Fibroblast of lung (primary cell): ENCODE results near the gene SH3PXD2A. TPM values are rescaled to one million over a fixed set of nuclear protein-coding genes. Genes with fewer than 3 reads are reported as not detected.

ENCODE experiments used
- DNase-seq, 2 donors: peaks; one replicate each; pipeline versions ENCODE4 v3.0.0 to v3.0.0-alpha.2; 2010; ENCODE audit warnings: low read depth in 2 of 2
- H2AFZ ChIP-seq: 2 replicates; pipeline ENCODE4 v1.5.1; 2012; ENCODE audit warnings: low read length, control low read depth, inconsistent platforms
- H3K27ac ChIP-seq: 2 replicates; pipeline ENCODE4 v1.5.1; 2011; ENCODE audit warnings: low read length, control low read depth; ENCODE audit not compliant: insufficient read depth
- H3K27me3 ChIP-seq: 2 replicates; pipeline ENCODE4 v1.5.1; 2011; ENCODE audit warnings: mild to moderate bottlenecking, low read length; ENCODE audit not compliant: control insufficient read depth, insufficient read depth
- H3K36me3 ChIP-seq: 2 replicates; pipeline ENCODE4 v1.5.1; 2011; ENCODE audit warnings: low read length; ENCODE audit not compliant: control insufficient read depth, insufficient read depth
- H3K4me1 ChIP-seq: 2 replicates; pipeline ENCODE4 v1.5.1; 2011; ENCODE audit warnings: low read length; ENCODE audit not compliant: control insufficient read depth, insufficient read depth; ENCODE audit errors: extremely low read depth
- H3K4me2 ChIP-seq: 2 replicates; pipeline ENCODE4 v1.5.1; 2011; ENCODE audit warnings: low read length, control low read depth; ENCODE audit not compliant: insufficient read depth; ENCODE audit errors: extremely low read depth
- H3K4me3 ChIP-seq, 4 experiments: fragments of 200-600 bp in 1 of 4; sonication (generic) in 1 of 4; replicated peaks in 1 of 4; 2 replicates each; pipeline ENCODE4 v1.5.1; 2011 to 2016; ENCODE audit warnings: low read length in 4 of 4, low read depth in 3 of 4, mild to moderate bottlenecking in 3 of 4, control low read depth in 2 of 4, inconsistent platforms in 1 of 4, mixed read lengths in 1 of 4; ENCODE audit not compliant: insufficient read depth in 1 of 4; ENCODE audit errors: control extremely low read depth in 1 of 4
- H3K79me2 ChIP-seq: 2 replicates; pipeline ENCODE4 v1.5.1; 2012; ENCODE audit warnings: mild to moderate bottlenecking, low read length, inconsistent platforms; ENCODE audit not compliant: control insufficient read depth, insufficient read depth
- H3K9ac ChIP-seq: 2 replicates; pipeline ENCODE4 v1.5.1; 2011; ENCODE audit warnings: mild to moderate bottlenecking, low read length, control low read depth; ENCODE audit not compliant: insufficient read depth
- H3K9me3 ChIP-seq: 2 replicates; pipeline ENCODE4 v1.5.1; 2012; ENCODE audit warnings: low read depth, low read length; ENCODE audit not compliant: control insufficient read depth, insufficient read depth
- H4K20me1 ChIP-seq: 2 replicates; pipeline ENCODE4 v1.5.1; 2011; ENCODE audit warnings: low read length; ENCODE audit not compliant: control insufficient read depth, insufficient read depth; ENCODE audit errors: extremely low read depth
- CTCF ChIP-seq, 2 donors: IDR thresholded peaks in 1 of 2; conservative IDR thresholded peaks in 1 of 2; 1 replicate in 1 of 2; 2 replicates in 1 of 2; pipeline ENCODE4 v1.5.1; 2011 to 2012; ENCODE audit warnings: low read length in 2 of 2, control low read depth in 1 of 2, inconsistent platforms in 1 of 2, low read depth in 1 of 2, mild to moderate bottlenecking in 1 of 2
- EZH2 ChIP-seq: IDR thresholded peaks from 2 replicates; pipeline ENCODE4 v1.5.1; 2012; ENCODE audit warnings: low read length, control low read depth, mild to moderate bottlenecking; ENCODE audit errors: missing control alignments
- polyA plus RNA-seq, 2 donors: library from polyadenylated mRNA; depleted of rRNA in 1 of 2; stranded (reverse) in 1 of 2; unstranded in 1 of 2; fragments of >200 nt; gene quantifications; 2 replicates each; pipeline ENCODE4 v1.2.1, GENCODE V29; 2011 to 2012; ENCODE audit warnings: missing spikeins in 1 of 2
- total RNA-seq: library from RNA; depleted of rRNA; stranded (reverse); fragments of >200 nt; gene quantifications from 2 replicates; pipeline ENCODE4 v1.2.1, GENCODE V29; 2014

SH3PXD2A gene
- total and polyA plus RNA-seq, 2 donors (not counting 1 experiment from before 2014, with no cell fraction given): 25.5 to 33.2 TPM

DNA sequence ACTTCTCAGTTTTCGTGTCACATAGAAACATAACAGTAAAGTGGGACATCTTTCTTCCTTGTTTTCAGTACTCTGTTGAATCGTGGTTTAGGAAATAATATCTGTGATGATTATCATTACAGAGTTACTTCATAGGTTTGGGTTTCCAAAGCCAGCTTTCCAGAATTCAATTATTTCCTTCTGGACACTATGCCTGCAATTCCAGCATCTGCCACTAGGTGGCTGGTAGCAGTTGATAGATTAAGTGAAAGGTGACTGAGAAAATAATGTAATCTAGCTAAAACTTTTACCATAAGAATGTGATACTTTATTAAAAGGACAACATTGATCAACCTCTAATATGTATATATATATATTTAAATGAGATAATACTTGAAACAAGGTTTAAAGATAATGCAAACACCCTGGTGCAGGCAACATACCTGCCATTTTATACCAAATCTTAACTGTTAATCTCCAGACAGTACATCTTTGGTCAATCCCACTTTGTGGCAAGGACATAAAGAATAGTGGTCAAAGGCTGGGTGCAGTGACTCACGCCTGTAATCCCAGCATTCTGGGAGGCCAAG, 102.6 kb downstream of the SH3PXD2A start:
- Histone ChIP-seq H3K36me3 (no peaks in the 10 kb centered on the region), H3K4me1 (peaks cover 7% of the 10 kb centered on the region), H4K20me1 (no peaks in the 10 kb centered on the region), H3K9ac (no peak overlapping the region), H3K9me3 (no peaks in the 10 kb centered on the region), H3K27ac (no peak overlapping the region), H3K4me2 (no peak overlapping the region), H2AFZ (no peak overlapping the region), H3K79me2 (no peaks in the 10 kb centered on the region), H3K4me3 (no peak overlapping the region), H3K27me3 (no peaks in the 10 kb centered on the region)
- DNase-seq: no peak
- TF ChIP-seq EZH2 (no peak), CTCF (conservative IDR thresholded peaks at IDR 0.05 in 1 of 2, IDR thresholded peaks at IDR 0.05 in 1 of 2; ENCODE audit: low read depth in 1 of 2, low read length in 2 of 2) (peak; percentile 71 to 81)

DNA sequence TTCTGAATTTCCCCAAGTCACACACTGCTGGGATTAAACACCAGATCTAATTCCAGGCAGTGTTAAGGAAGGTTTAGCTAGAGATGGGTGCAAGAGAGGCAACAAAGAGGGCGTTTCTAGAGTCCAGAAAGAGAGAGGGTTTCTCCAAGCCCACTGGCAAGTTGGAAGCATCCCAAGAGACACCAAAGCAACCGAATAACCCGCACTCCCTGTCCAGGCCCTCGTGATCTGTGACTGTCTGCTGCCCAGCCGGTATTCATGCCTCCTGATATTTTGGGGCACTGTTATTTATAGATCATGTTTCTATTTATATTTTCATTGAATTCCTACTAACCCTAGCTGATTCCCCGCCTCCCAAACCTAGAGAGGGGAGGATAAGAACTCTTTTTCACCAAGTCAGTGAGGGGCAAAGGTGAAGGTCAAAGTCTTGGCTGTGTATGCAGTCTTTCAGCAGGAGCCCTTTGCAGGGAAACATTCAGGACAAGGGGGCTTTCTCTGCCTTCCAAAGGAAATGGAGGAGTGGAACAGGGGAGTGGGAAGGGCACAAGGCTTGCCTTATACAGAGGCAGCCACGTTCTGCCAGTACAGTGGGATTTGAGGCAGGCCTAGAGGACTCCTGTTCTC, 103.6 kb downstream of the SH3PXD2A start:
- Histone ChIP-seq H3K4me3 (no peak overlapping the region), H3K27me3 (no peaks in the 10 kb centered on the region), H3K36me3 (no peaks in the 10 kb centered on the region), H3K9ac (no peak overlapping the region), H2AFZ (no peak overlapping the region), H3K79me2 (no peaks in the 10 kb centered on the region), H3K9me3 (no peaks in the 10 kb centered on the region), H3K4me1 (no peaks in the 10 kb centered on the region), H3K4me2 (no peak overlapping the region), H3K27ac (no peak overlapping the region), H4K20me1 (no peaks in the 10 kb centered on the region)
- TF ChIP-seq EZH2 (no peak), CTCF (conservative IDR thresholded peaks at IDR 0.05 in 1 of 2, IDR thresholded peaks at IDR 0.05 in 1 of 2; ENCODE audit: low read depth in 1 of 2, low read length in 2 of 2) (no peak)
- DNase-seq: no peak

DNA sequence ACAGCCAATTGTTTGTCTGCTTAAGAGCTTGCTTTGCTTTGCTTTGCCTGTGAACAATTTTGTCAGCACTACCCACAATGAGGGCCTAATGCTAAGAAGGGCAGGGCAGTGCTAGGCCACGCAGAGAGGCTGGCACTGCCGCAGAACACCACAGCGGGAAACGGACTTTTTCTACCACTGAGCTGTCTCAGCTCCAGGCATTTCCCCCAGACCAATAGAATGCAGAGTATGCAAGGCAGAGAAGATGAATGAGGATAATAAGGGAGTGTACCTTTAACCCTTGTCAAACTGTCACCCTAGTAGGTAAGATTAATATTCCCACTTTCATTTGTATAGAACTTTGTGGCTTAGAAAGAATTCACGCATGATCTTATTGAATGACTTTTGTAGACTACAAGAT, 104.5 kb downstream of the SH3PXD2A start:
- no peaks in the 10 kb centered on the region for H3K9me3 ChIP-seq
- no peak overlapping the region for H3K4me3 ChIP-seq
- H3K4me1 ChIP-seq: no peaks in the 10 kb centered on the region
- H4K20me1 ChIP-seq: no peaks in the 10 kb centered on the region
- H3K4me2 ChIP-seq: no peak overlapping the region
- no peak overlapping the region for H3K9ac ChIP-seq
- TF ChIP-seq EZH2 (no peak), CTCF (conservative IDR thresholded peaks at IDR 0.05 in 1 of 2, IDR thresholded peaks at IDR 0.05 in 1 of 2; ENCODE audit: low read depth in 1 of 2, low read length in 2 of 2) (no peak)
- peak in 1 of 2 donors; percentile 62 for DNase-seq
- H3K27me3 ChIP-seq: no peaks in the 10 kb centered on the region
- no peaks in the 10 kb centered on the region for H3K79me2 ChIP-seq
- H3K36me3 ChIP-seq: no peaks in the 10 kb centered on the region
- no peak overlapping the region for H2AFZ ChIP-seq
- H3K27ac ChIP-seq: no peak overlapping the region
